Activated CD4-positive, alpha-beta T cell treated with anti-CD3 and anti-CD28 coated beads for 36 hours (primary cell): ENCODE data around the gene ETFDH. TPM values are rescaled to one million over a fixed set of nuclear protein-coding genes. Genes with fewer than 3 reads are reported as not detected.

Experiments used
- ATAC-seq: fragments of 200-7000 bp; cut with Tn5 transposase; one replicate; pipeline ENCODE4 v1.10.0; 2021; ENCODE audit warnings: mild to moderate bottlenecking, moderate library complexity
- CTCF ChIA-PET: fragments of 350-600 bp; sonication (Branson Sonifier 250); formaldehyde crosslinking; loops from one replicate; lab custom pipeline; 2021; ENCODE audit warnings: antibody characterized with exemption; lab: Charles Lee
- POLR2A ChIA-PET: fragments of 350-600 bp; sonication (Branson Sonifier 250); formaldehyde crosslinking; loops from one replicate; lab custom pipeline; 2021; ENCODE audit warnings: antibody characterized with exemption, inconsistent platforms; lab: Charles Lee
- DNase-seq: peaks from one replicate; pipeline ENCODE4 v3.0.0-alpha.2; 2020
- H3K27ac Mint-ChIP-seq: one replicate; pipeline ENCODE4 v1.8.0; 2021; ENCODE audit warnings: mixed read lengths
- H3K27me3 Mint-ChIP-seq: one replicate; pipeline ENCODE4 v1.8.0; 2021; ENCODE audit warnings: mixed read lengths
- H3K36me3 Mint-ChIP-seq: one replicate; pipeline ENCODE4 v1.8.0; 2021; ENCODE audit warnings: low read depth, mixed read lengths
- H3K4me1 Mint-ChIP-seq: one replicate; pipeline ENCODE4 v1.8.0; 2021; ENCODE audit warnings: mixed read lengths
- H3K4me3 Mint-ChIP-seq: one replicate; pipeline ENCODE4 v1.8.0; 2021; ENCODE audit warnings: mild to moderate bottlenecking, moderate library complexity, mixed read lengths
- H3K9me3 Mint-ChIP-seq: one replicate; pipeline ENCODE4 v1.8.0; 2021; ENCODE audit warnings: low read depth, mixed read lengths
- intact Hi-C, 2 experiments: fragments of 100-400 bp; cut with DNase I in 1 of 2; cut with micrococcal nuclease in 1 of 2; formaldehyde crosslinking; loops; one replicate each; pipeline versions ENCODE4 v1.14.2 to v1.15.1; 2022 to 2024; cut with DNase I, micrococcal nuclease
- total RNA-seq, 2 experiments: library from RNA; stranded (reverse); gene quantifications; one replicate each; pipeline ENCODE4 v1.2.3, GENCODE V29; 2021

The ETFDH gene
- total RNA-seq = 10 to 100 TPM; 39.5 to 46.9 TPM

DNA sequence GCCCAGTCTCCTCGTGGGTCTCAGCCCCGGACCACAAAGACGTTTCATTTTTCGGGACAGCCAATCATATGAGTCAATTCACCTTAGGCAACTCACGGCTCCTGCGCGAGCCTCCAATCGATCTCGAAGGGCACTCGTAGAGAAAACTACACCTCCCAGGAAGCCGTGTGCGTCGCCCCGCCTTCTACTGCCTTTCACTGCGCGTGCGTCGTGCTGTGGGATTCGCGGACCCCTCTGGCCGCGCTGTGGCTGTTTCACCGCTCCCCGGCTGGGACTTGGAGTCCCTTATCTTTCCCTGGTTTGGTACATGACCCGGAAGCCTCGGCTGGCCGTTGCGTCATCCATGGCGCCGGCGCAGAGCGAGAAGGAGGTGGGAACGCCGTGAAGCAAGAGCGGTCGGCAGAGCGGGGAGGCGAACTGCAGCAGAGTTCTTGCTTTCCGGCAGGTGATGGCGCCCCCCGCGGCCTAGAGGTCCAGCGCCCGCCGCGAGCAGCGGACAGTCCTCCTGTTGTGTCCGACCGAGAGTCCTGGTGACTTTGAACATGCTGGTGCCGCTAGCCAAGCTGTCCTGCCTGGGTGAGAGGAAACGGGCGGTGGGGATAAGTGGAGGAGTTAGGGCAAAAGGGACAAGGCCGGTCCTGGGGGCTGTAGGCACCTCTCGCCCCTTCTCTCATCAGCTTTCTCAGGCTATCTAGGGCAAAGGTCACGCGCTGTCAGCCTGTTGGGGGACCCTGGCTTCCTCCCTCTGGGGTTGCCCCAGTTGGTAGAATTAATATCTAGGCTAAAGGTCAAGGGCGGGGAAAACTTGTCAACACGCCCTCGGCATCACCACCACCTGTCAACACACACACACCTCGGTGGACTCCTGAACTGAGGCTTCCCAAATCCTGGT lies at the start of gene ETFDH:
TSS of gene ETFDH (plus strand) at position 382 of the 892 bp plus-strand sequence. CDS start at position 543, 161 bp downstream.
- Mint-ChIP-seq H3K36me3 (peaks cover 6% of the 10 kb centered on the region), H3K27me3 (no peaks in the 10 kb centered on the region), H3K9me3 (no peaks in the 10 kb centered on the region), H3K4me3 (peak within 1 kb of the TSS; percentile 97), H3K4me1 (peaks cover 18% of the 10 kb centered on the region), H3K27ac (peak within 1 kb of the TSS; percentile 97)
- ChIA-PET CTCF (interaction anchor here (0.7 kb wide), 2 partner anchors 43 to 134 kb away, joined by 3 read pairs; no protein-coding TSS in a partner anchor), POLR2A (interaction anchor here (0.6 kb wide), 1 partner anchor 53 kb away, joined by 3 read pairs; no protein-coding TSS in a partner anchor)
- ATAC-seq = peak; percentile 88
- intact Hi-C loops = loop anchor here (1.0 to 5.0 kb wide), 12 partner anchors 51 to 534 kb away; partner anchors contain the start of genes PPID (in 2 of the 2), RAPGEF2 (in 2 of the 2) and FNIP2 (in 1 of the 2)
- DNase-seq = peak; percentile 98

- CTCF ChIA-PET = interaction anchor here (0.8 kb wide), 1 partner anchor 379 kb away, joined by 4 read pairs; no protein-coding TSS in a partner anchor
- intact Hi-C loops = loop anchor here (1.0 to 5.0 kb wide), 6 partner anchors 128 to 633 kb away; no protein-coding TSS in a partner anchor
- H3K9me3 Mint-ChIP-seq = no peaks in the 10 kb centered on the region
- H3K36me3 Mint-ChIP-seq = no peaks in the 10 kb centered on the region
- H3K27ac Mint-ChIP-seq = no peak overlapping the region
- POLR2A ChIA-PET = no interaction called here
- DNase-seq (no peak), ATAC-seq (no peak)
- peaks cover 12% of the 10 kb centered on the region for H3K27me3 Mint-ChIP-seq
- no peaks in the 10 kb centered on the region for H3K4me1 Mint-ChIP-seq
- H3K4me3 Mint-ChIP-seq = no peak overlapping the region
These were observed 47.1 kb upstream of the ETFDH start for GRCh38 chr4:158624889-158625478.

DNA sequence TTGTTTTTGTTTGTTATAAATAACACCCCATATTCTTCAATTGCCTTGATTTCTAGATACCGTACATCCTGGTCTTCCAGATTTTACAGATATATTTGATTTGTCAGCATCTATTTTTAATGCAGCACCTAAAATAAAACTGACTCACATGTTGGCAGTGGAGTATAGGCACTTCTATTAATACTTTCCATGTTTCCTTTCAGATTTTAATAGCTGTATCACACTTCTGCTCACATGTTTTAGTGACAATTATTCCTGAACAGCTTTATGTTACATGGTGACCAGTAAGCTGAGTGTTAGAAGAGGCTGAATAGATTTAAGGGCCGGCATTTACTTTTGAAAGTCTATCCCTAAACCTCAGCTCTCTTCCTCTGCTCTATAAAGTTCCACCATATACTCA lies 46.6 kb upstream of the ETFDH start:
- no peaks in the 10 kb centered on the region for H3K4me1 Mint-ChIP-seq
- CTCF ChIA-PET = interaction anchor here (1.3 to 1.6 kb wide), 3 partner anchors 13 to 365 kb away, joined by 3 to 5 read pairs (median 3); no protein-coding TSS in a partner anchor
- no peak overlapping the region for H3K27ac Mint-ChIP-seq
- H3K27me3 Mint-ChIP-seq = peaks cover 10% of the 10 kb centered on the region
- intact Hi-C loops = loop anchor here (1.0 to 5.0 kb wide), 6 partner anchors 128 to 633 kb away; no protein-coding TSS in a partner anchor
- no peak overlapping the region for H3K4me3 Mint-ChIP-seq
- ATAC-seq (no peak), DNase-seq (no peak)
- no peaks in the 10 kb centered on the region for H3K9me3 Mint-ChIP-seq
- H3K36me3 Mint-ChIP-seq = no peaks in the 10 kb centered on the region
- POLR2A ChIA-PET = no interaction called here

DNA sequence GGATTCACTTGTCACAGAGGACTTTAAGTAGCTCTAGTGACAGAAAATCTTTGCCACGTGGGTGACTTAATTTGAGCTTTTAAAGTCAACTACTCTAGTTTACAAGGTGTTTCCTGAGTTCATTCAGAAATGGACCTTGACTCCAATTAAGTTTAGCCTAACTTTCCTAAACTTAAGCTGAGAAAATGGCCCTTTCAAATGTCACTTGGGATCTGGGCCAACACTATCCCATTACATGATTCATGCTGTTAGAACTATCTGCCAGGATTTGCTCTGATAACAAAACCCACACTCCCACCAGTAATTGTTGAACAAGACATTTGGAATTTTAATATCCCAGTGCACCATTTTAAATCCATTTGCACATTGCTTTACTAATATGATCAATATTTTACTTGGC lies 41.2 kb upstream of the ETFDH start:
- Mint-ChIP-seq H3K4me3 (no peak overlapping the region), H3K4me1 (no peaks in the 10 kb centered on the region), H3K27ac (no peak overlapping the region), H3K36me3 (no peaks in the 10 kb centered on the region), H3K27me3 (peaks cover 8% of the 10 kb centered on the region), H3K9me3 (no peaks in the 10 kb centered on the region)
- ATAC-seq = no peak
- no peak for DNase-seq
- ChIA-PET POLR2A (no interaction called here), CTCF (no interaction called here)
- intact Hi-C loops = no loop called here

DNA sequence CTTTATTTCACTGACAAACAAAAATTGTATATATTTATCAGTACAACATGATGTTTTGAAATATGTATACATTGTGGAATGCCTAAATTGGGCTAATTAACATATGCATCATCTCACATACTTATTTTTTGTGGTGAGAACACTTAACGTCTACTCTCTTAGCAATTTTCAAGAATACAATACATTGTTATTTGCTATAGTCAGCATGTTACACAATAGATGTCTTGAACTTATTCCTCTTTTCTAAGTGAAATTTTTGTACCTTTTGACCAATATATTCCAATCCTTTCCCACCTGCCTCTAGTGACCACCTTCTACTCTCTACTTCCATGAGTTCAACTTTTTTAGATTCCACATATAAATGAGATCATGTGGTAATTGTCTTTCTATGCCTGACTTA lies 35.5 kb upstream of the ETFDH start:
- ATAC-seq = no peak
- H3K9me3 Mint-ChIP-seq = no peaks in the 10 kb centered on the region
- intact Hi-C loops = no loop called here
- CTCF ChIA-PET = no interaction called here
- no peaks in the 10 kb centered on the region for H3K4me1 Mint-ChIP-seq
- no peaks in the 10 kb centered on the region for H3K36me3 Mint-ChIP-seq
- POLR2A ChIA-PET = no interaction called here
- peaks cover 11% of the 10 kb centered on the region for H3K27me3 Mint-ChIP-seq
- DNase-seq = no peak
- H3K27ac Mint-ChIP-seq = no peak overlapping the region
- no peak overlapping the region for H3K4me3 Mint-ChIP-seq

DNA sequence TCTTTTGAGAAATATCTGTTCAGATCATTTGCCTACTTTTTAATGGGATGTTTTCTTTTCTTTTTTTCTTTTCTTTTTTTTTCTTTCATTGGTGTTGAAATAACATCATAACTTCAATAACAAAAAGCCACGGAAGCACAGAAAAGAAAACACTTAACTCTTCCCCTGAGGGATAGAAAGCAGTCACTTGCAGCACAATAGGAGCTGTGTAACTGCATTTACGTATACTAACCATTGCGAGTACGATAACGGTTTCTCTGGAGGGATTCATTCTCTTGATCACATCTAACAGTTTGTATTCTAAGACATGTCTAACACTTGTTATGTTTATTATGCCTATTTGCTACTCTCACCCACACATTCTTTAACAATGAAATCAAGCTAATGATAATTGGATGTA lies 27.7 kb upstream of the ETFDH start:
- no peak for DNase-seq
- H3K9me3 Mint-ChIP-seq = no peaks in the 10 kb centered on the region
- POLR2A ChIA-PET = no interaction called here
- no peaks in the 10 kb centered on the region for H3K4me1 Mint-ChIP-seq
- no peak overlapping the region for H3K27ac Mint-ChIP-seq
- no peaks in the 10 kb centered on the region for H3K36me3 Mint-ChIP-seq
- ATAC-seq = no peak
- peaks cover 19% of the 10 kb centered on the region for H3K27me3 Mint-ChIP-seq
- no peak overlapping the region for H3K4me3 Mint-ChIP-seq
- CTCF ChIA-PET = no interaction called here
- intact Hi-C loops = no loop called here

DNA sequence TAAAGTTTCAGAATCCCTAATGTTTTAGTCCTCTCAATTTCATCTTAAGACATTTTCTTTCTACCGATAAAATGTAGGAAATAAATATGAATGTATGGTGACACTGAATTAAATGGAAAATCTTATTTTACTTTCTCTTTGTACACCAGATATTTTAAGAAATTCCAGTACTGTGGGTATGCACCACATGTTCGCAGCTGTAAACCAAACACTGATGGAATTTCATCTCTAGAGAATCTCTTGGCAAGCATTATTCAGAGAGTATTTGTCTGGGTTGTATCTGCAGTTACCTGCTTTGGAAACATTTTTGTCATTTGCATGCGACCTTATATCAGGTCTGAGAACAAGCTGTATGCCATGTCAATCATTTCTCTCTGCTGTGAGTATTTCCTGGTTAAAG lies 27.3 kb upstream of the ETFDH start:
- no peaks in the 10 kb centered on the region for H3K9me3 Mint-ChIP-seq
- no peak for DNase-seq
- ChIA-PET POLR2A (no interaction called here), CTCF (no interaction called here)
- no peaks in the 10 kb centered on the region for H3K4me1 Mint-ChIP-seq
- H3K36me3 Mint-ChIP-seq = no peaks in the 10 kb centered on the region
- H3K4me3 Mint-ChIP-seq = no peak overlapping the region
- intact Hi-C loops = no loop called here
- ATAC-seq = no peak
- no peak overlapping the region for H3K27ac Mint-ChIP-seq
- H3K27me3 Mint-ChIP-seq = peaks cover 19% of the 10 kb centered on the region

GRCh38 chr4:158649111-158649680 lies 22.9 kb upstream of the ETFDH start:
- Mint-ChIP-seq H3K4me3 (no peak overlapping the region), H3K9me3 (no peaks in the 10 kb centered on the region), H3K27me3 (peaks cover 8% of the 10 kb centered on the region), H3K4me1 (peaks cover 7% of the 10 kb centered on the region), H3K27ac (no peak overlapping the region), H3K36me3 (no peaks in the 10 kb centered on the region)
- DNase-seq = no peak
- ChIA-PET POLR2A (no interaction called here), CTCF (no interaction called here)
- intact Hi-C loops = no loop called here
- no peak for ATAC-seq

DNA sequence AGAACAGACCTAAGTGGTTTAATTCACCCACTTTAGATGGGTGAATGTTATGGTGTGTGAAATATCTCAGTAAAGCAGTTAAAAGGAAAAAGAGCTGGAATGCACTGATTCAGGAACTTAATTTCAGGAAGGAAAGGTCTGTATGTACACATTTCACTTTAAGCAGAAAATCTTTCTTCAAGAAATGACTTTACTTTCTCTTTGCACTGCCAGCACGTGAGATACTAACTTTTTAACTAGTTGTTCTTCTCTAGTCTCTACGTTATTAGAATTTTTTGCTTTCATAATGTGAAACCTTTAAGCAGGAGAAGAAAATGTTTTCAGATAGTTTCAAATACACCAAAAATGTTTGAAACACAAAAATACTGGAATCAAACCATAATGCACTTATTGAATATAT lies 19.2 kb upstream of the ETFDH start:
- Mint-ChIP-seq H3K27me3 (no peaks in the 10 kb centered on the region), H3K4me1 (peaks cover 7% of the 10 kb centered on the region), H3K36me3 (no peaks in the 10 kb centered on the region), H3K9me3 (no peaks in the 10 kb centered on the region), H3K4me3 (no peak overlapping the region), H3K27ac (no peak overlapping the region)
- ChIA-PET POLR2A (no interaction called here), CTCF (interaction anchor here (1.0 kb wide), 1 partner anchor 173 kb away, joined by 4 read pairs; no protein-coding TSS in a partner anchor)
- intact Hi-C loops = no loop called here
- ATAC-seq (no peak), DNase-seq (no peak)

DNA sequence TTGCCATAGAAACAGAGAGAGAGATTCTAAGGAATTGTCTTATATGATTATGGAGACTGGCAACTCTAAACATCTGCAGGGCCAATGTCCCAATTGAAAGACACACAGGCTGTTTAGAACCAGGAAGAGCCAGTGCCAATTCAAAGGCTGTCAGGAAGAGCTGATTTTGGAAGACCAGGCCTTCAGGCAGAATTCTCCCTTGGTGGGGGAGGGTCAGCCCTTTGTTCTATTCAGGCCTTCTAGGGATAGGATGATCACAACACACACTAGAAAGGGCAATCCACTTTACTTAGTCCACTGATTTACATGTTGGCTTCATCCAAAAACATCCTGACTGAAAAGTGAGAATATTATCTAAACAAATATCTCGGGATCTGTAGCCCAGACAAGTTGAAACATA lies 15.7 kb upstream of the ETFDH start:
- CTCF ChIA-PET = interaction anchor here (1.1 to 1.4 kb wide), 2 partner anchors 14 to 401 kb away, joined by 3 read pairs; no protein-coding TSS in a partner anchor

DNA sequence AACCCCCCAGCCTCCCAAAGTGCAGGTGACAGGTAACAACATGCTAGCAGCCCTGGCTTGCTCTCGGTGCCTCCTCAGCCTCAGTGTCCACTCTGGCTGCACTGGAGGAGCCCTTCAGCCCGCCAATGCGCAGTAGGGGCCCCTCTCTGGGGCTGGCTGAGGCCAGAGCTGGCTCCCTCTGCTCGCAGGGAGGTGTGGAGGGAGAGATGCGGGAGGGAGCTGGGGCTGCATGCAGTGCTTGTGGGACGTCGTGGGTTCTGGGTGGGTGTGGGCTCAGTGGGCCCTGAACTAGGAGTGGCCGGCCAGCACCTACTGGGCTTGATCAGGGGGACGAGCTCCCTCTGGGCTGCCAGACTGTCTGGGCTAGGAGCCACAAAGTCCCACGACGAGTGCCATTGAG lies 14.8 kb upstream of the ETFDH start:
- intact Hi-C loops = no loop called here
- H3K9me3 Mint-ChIP-seq = no peaks in the 10 kb centered on the region
- no peak for ATAC-seq
- no peak for DNase-seq
- no peaks in the 10 kb centered on the region for H3K36me3 Mint-ChIP-seq
- ChIA-PET CTCF (interaction anchor here (0.6 to 1.4 kb wide), 3 partner anchors 11 to 544 kb away, joined by 3 to 4 read pairs (median 4); no protein-coding TSS in a partner anchor), POLR2A (no interaction called here)
- peaks cover 2% of the 10 kb centered on the region for H3K27me3 Mint-ChIP-seq
- no peak overlapping the region for H3K27ac Mint-ChIP-seq
- no peak overlapping the region for H3K4me3 Mint-ChIP-seq
- peaks cover 7% of the 10 kb centered on the region for H3K4me1 Mint-ChIP-seq

More for the DNA sequence above, 15.7 kb upstream of the ETFDH start:
- H3K36me3 Mint-ChIP-seq = no peaks in the 10 kb centered on the region
- no peaks in the 10 kb centered on the region for H3K9me3 Mint-ChIP-seq
- peaks cover 2% of the 10 kb centered on the region for H3K27me3 Mint-ChIP-seq
- intact Hi-C loops = no loop called here
- H3K4me3 Mint-ChIP-seq = no peak overlapping the region
- ATAC-seq (no peak), DNase-seq (no peak)
- POLR2A ChIA-PET = no interaction called here
- no peak overlapping the region for H3K27ac Mint-ChIP-seq
- H3K4me1 Mint-ChIP-seq = peaks cover 7% of the 10 kb centered on the region
